Esophagus (tissue), 2 donors: ENCODE data around the gene CRHR1. TPM values are rescaled to one million over a fixed set of nuclear protein-coding genes. Genes with fewer than 3 reads are reported as not detected.

Source experiments
- H3K27ac ChIP-seq, 2 donors: one replicate each; pipeline ENCODE4 v1.5.1; 2013; ENCODE audit warnings: low read depth in 2 of 2, mild to moderate bottlenecking in 2 of 2, inconsistent platforms in 1 of 2, low read length in 1 of 2, moderate library complexity in 1 of 2
- H3K27me3 ChIP-seq, 2 donors: one replicate each; pipeline ENCODE4 v1.6.1; 2013; ENCODE audit warnings: low read length in 2 of 2, control low read depth in 1 of 2, mild to moderate bottlenecking in 1 of 2; ENCODE audit not compliant: insufficient read depth in 2 of 2, control insufficient read depth in 1 of 2
- H3K36me3 ChIP-seq, 2 donors: one replicate each; pipeline ENCODE4 v1.6.1; 2013; ENCODE audit warnings: low read length in 1 of 2; ENCODE audit not compliant: control insufficient read depth in 2 of 2, insufficient read depth in 2 of 2
- H3K4me1 ChIP-seq, 2 donors: one replicate each; pipeline ENCODE4 v1.6.1; 2013; ENCODE audit warnings: low read length in 1 of 2; ENCODE audit not compliant: control insufficient read depth in 2 of 2, insufficient read depth in 2 of 2
- H3K4me3 ChIP-seq, 2 donors: one replicate each; pipeline ENCODE4 v1.5.1; 2013; ENCODE audit warnings: low read length in 2 of 2, mild to moderate bottlenecking in 2 of 2, low read depth in 1 of 2, moderate library complexity in 1 of 2
- H3K9me3 ChIP-seq, 2 donors: one replicate each; pipeline ENCODE4 v1.6.1; 2013; ENCODE audit warnings: mild to moderate bottlenecking in 2 of 2, low read depth in 1 of 2, low read length in 1 of 2, moderate library complexity in 1 of 2; ENCODE audit not compliant: control insufficient read depth in 2 of 2, insufficient read depth in 1 of 2
- WGBS, 2 donors: extraction: QIAGEN DNeasy Blood & Tissue Kit; methylation state at CpG; one replicate each; pipeline ENCODE4 v1.1.7; 2013; 5-methylcytosine and 5-hydroxymethylcytosine counted together
- polyA plus RNA-seq, 2 donors: library from polyadenylated mRNA; stranded (reverse); fragments of 200-250 nt; gene quantifications; one replicate each; pipeline ENCODE4 v1.2.3, GENCODE V29; 2013
- donor health status: healthy with polysubstance abuse.
- donor health status: Bipolar disorder and iron deficiency.

CRHR1 gene
- polyA plus RNA-seq, 2 donors = 0.15 to 0.31 TPM

- Histone ChIP-seq H3K36me3 (no peaks in the 10 kb centered on the region), H3K27me3 (no peaks in the 10 kb centered on the region), H3K4me1 (no peaks in the 10 kb centered on the region), H3K27ac (no peak overlapping the region), H3K9me3 (no peaks in the 10 kb centered on the region), H3K4me3 (no peak overlapping the region)
- WGBS, 2 donors = 82 to 83% methylated on average over 17 of the region's 17 CpGs
Observed at GRCh38 chr17:45814622-45815606, 30.8 kb downstream of the CRHR1 start.

- Histone ChIP-seq H3K9me3 (no peaks in the 10 kb centered on the region), H3K4me1 (no peaks in the 10 kb centered on the region), H3K27me3 (no peaks in the 10 kb centered on the region), H3K36me3 (no peaks in the 10 kb centered on the region), H3K4me3 (no peak overlapping the region), H3K27ac (no peak overlapping the region)
- WGBS, 2 donors = 86 to 93% methylated on average over 6 of the region's 6 CpGs
Observed at GRCh38 chr17:45815752-45816151, 31.6 kb downstream of the CRHR1 start.

- H3K4me1 ChIP-seq = no peaks in the 10 kb centered on the region
- no peaks in the 10 kb centered on the region for H3K36me3 ChIP-seq
- no peak overlapping the region for H3K4me3 ChIP-seq
- WGBS, 2 donors = 56 to 66% methylated on average over 6 of the region's 6 CpGs
- no peak overlapping the region for H3K27ac ChIP-seq
- no peaks in the 10 kb centered on the region for H3K27me3 ChIP-seq
- no peaks in the 10 kb centered on the region for H3K9me3 ChIP-seq
Observed at GRCh38 chr17:45818041-45818440, 33.9 kb downstream of the CRHR1 start.

- Histone ChIP-seq H3K9me3 (no peaks in the 10 kb centered on the region), H3K4me1 (no peaks in the 10 kb centered on the region), H3K4me3 (no peak overlapping the region), H3K27ac (no peak overlapping the region), H3K27me3 (no peaks in the 10 kb centered on the region), H3K36me3 (no peaks in the 10 kb centered on the region)
- 68 to 74% methylated on average over 4 of the region's 4 CpGs for WGBS, 2 donors
Observed at GRCh38 chr17:45818699-45819098, 34.6 kb downstream of the CRHR1 start.

GRCh38 chr17:45819632-45820031 is 35.5 kb downstream of the CRHR1 start:
- Histone ChIP-seq H3K27me3 (no peaks in the 10 kb centered on the region), H3K9me3 (no peaks in the 10 kb centered on the region), H3K4me3 (no peak overlapping the region), H3K36me3 (no peaks in the 10 kb centered on the region), H3K4me1 (no peaks in the 10 kb centered on the region), H3K27ac (no peak overlapping the region)
- 80 to 86% methylated on average over 6 of the region's 6 CpGs for WGBS, 2 donors

- H3K4me3 ChIP-seq = no peak overlapping the region
- H3K27ac ChIP-seq = no peak overlapping the region
- H3K27me3 ChIP-seq = no peaks in the 10 kb centered on the region
- H3K9me3 ChIP-seq = no peaks in the 10 kb centered on the region
- no peaks in the 10 kb centered on the region for H3K36me3 ChIP-seq
- 57 to 73% methylated on average over 6 of the region's 6 CpGs for WGBS, 2 donors
- no peaks in the 10 kb centered on the region for H3K4me1 ChIP-seq
Observed at GRCh38 chr17:45820052-45820780, 36.1 kb downstream of the CRHR1 start.

- Histone ChIP-seq H3K36me3 (no peaks in the 10 kb centered on the region), H3K9me3 (no peaks in the 10 kb centered on the region), H3K4me1 (no peaks in the 10 kb centered on the region), H3K27me3 (no peaks in the 10 kb centered on the region), H3K4me3 (no peak overlapping the region), H3K27ac (no peak overlapping the region)
- WGBS, 2 donors = 91 to 100% methylated on average over 6 to 9 of the region's 9 CpGs
Observed at GRCh38 chr17:45821147-45821546, 37.0 kb downstream of the CRHR1 start.

GRCh38 chr17:45823598-45823997 is 39.5 kb downstream of the CRHR1 start:
- WGBS, 2 donors = 67% methylated on average over 10 of the region's 10 CpGs

GRCh38 chr17:45824475-45824874 is 40.4 kb downstream of the CRHR1 start:
- no peak overlapping the region for H3K4me3 ChIP-seq
- H3K9me3 ChIP-seq = no peaks in the 10 kb centered on the region
- H3K27me3 ChIP-seq = no peaks in the 10 kb centered on the region
- no peaks in the 10 kb centered on the region for H3K36me3 ChIP-seq
- H3K27ac ChIP-seq = no peak overlapping the region
- WGBS, 2 donors = 78 to 81% methylated on average over 7 of the region's 7 CpGs
- H3K4me1 ChIP-seq = no peaks in the 10 kb centered on the region

More at GRCh38 chr17:45823598-45823997, 39.5 kb downstream of the CRHR1 start:
- Histone ChIP-seq H3K4me3 (no peak overlapping the region), H3K36me3 (no peaks in the 10 kb centered on the region), H3K4me1 (no peaks in the 10 kb centered on the region), H3K27ac (no peak overlapping the region), H3K27me3 (no peaks in the 10 kb centered on the region), H3K9me3 (no peaks in the 10 kb centered on the region)
